ENCODE data around the gene AK3.

GRCh38 chr9:4738866-4739586 is 2.0 kb downstream of the AK3 start:
- no peak for TF ChIP-seq CTCF (IDR thresholded peaks at IDR 0.05)
- TF ChIP-seq POLR2A (IDR thresholded peaks at IDR 0.05) = no peak
